Measurements from ENCODE around the gene MLLT10. TPM values are rescaled to one million over a fixed set of nuclear protein-coding genes. Genes with fewer than 3 reads are reported as not detected.
"Not testable (repeated sequence)": the region's sequence is repeated elsewhere in the genome, so short reads cannot be mapped to it uniquely, and the experiment has no call there.

MLLT10 gene
- total and polyA plus RNA-seq, 5 experiments from 2014 or later, result 3.5 to 64.7 (median 4.6) TPM

GRCh38 chr10:21581421-21581834 lies 47.4 kb downstream of the MLLT10 start:
- DNase-seq, H3K27me3 Mint-ChIP-seq, ATAC-seq: not testable (repeated sequence)
- Mint-ChIP-seq H3K27ac (peak overlapping the region in 5 of 10 donors; percentile 6 to 61 (median 34)), H3K9me3 (peaks cover 2 to 15% (median 7%) of the 10 kb centered on the region in 9 donors), H3K36me3 (peaks cover 25 to 63% (median 34%) of the 10 kb centered on the region in 3 donors), H3K4me1 (peaks cover 15 to 44% (median 36%) of the 10 kb centered on the region in 4 donors), H3K4me3 (peak overlapping the region in 1 of 10 donors; percentile 54)
- POLR2A ChIA-PET, result interaction anchor here (0.6 kb wide), 1 partner anchor 22 kb away, joined by 3 read pairs; no protein-coding TSS in a partner anchor

DNA sequence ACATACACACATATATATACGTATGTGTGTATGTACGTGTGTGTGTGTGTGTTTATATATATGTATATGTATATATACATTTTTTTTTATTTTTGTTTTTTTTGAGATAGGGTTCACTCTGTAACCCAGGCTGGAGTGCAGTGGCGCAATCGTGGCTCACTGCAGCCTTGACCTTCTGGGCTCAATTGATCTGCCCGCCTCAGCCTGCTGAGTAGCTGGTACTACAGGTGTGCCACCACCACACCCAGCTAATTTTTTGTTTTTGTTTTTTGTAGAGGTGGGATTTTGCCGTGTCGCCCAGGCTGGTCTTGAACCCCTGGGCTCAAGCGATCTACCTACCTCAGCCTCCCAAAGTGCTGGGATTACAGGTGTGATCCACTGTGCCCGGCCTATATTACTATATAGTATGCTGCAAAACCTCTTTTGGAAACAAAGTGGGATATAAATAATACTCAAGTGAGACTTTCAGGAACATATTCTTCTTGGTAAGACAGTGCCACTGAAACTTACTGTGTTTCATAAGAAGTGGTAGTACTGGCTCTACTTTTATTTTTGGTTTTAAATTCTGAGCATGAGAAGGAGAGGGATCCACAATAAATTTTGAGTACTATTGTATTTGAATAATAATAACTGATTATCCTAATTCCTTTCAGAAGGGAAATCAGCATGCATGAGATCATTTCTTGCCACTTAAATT lies 51.0 kb downstream of the MLLT10 start:
- ATAC-seq (no peak), DNase-seq (no peak)
- Mint-ChIP-seq H3K27ac (no peak overlapping the region), H3K36me3 (peaks cover 21 to 73% (median 41%) of the 10 kb centered on the region in 3 donors), H3K4me3 (no peak overlapping the region), H3K4me1 (peaks cover 5 to 35% (median 27%) of the 10 kb centered on the region in 4 donors), H3K9me3 (peaks cover 0 to 15% (median 6%) of the 10 kb centered on the region in 9 donors), H3K27me3 (no peaks in the 10 kb centered on the region)
- POLR2A ChIA-PET, result no interaction called here

DNA sequence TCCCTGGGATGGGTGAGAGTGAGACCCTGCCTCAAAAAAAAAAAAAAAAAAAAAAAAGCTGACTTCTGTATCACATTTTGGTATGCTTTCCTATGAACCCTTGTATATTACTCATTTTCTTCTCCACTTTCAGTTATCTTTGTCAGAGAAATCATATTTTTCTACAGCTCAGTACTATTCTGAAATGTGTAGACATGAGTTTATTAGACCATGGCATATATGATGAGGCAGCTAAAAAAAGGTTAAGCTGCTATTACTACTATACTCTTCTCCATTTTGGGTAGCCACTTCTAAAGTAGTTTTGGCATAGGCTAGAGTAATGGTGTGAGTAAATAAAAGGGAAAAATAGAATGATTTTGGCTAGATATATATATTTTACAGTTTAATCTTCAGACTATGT lies 53.4 kb downstream of the MLLT10 start:
- Mint-ChIP-seq H3K36me3 (peaks cover 23 to 83% (median 40%) of the 10 kb centered on the region in 3 donors), H3K9me3 (peaks cover 0 to 12% (median 5%) of the 10 kb centered on the region in 9 donors), H3K4me1 (peaks cover 8 to 37% (median 24%) of the 10 kb centered on the region in 4 donors), H3K27me3 (no peaks in the 10 kb centered on the region), H3K27ac (no peak overlapping the region), H3K4me3 (no peak overlapping the region)
- POLR2A ChIA-PET, result interaction anchor here (0.6 kb wide), 1 partner anchor 510 kb away, joined by 5 read pairs; no protein-coding TSS in a partner anchor
- DNase-seq (no peak), ATAC-seq (no peak)

GRCh38 chr10:21588159-21588558 lies 54.1 kb downstream of the MLLT10 start:
- H3K9me3 Mint-ChIP-seq, H3K27me3 Mint-ChIP-seq, DNase-seq, H3K4me3 Mint-ChIP-seq, ATAC-seq, POLR2A ChIA-PET: not testable (repeated sequence)
- peaks cover 17 to 85% (median 42%) of the 10 kb centered on the region in 3 donors for H3K36me3 Mint-ChIP-seq
- H3K27ac Mint-ChIP-seq, result peak overlapping the region in 1 of 10 donors; percentile 31
- H3K4me1 Mint-ChIP-seq, result peaks cover 10 to 41% (median 29%) of the 10 kb centered on the region in 4 donors

DNA sequence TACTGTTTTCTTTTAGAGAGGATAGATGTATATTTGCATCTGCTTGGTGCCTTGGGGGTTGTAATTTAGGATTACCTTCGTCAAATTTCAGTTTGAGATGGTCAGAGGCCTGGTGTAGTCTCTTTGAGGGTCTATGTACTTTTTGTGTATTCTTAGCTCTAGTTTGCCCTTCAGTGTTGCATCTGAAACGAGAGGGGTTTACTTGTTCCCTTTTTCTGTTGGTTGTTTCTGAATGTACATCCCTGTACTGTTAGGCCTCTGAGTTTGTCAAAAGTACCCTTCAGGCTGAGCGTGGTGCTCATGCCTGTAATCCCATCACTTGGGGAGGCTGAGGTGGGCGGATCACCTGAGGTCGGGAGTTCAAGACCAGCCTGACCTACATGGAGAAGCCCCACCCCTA lies 60.0 kb downstream of the MLLT10 start:
- ATAC-seq, result no peak
- Mint-ChIP-seq H3K4me3 (no peak overlapping the region), H3K27me3 (no peaks in the 10 kb centered on the region), H3K9me3 (no peaks in the 10 kb centered on the region), H3K36me3 (peaks cover 8 to 70% (median 18%) of the 10 kb centered on the region in 3 donors), H3K27ac (peak overlapping the region in 1 of 10 donors; percentile 16), H3K4me1 (peaks cover 12 to 35% (median 26%) of the 10 kb centered on the region in 4 donors)
- no peak for DNase-seq
- POLR2A ChIA-PET, result no interaction called here

GRCh38 chr10:21599582-21599981 lies 65.5 kb downstream of the MLLT10 start:
- POLR2A ChIA-PET, result no interaction called here
- DNase-seq (no peak), ATAC-seq (no peak)
- no peaks in the 10 kb centered on the region for H3K27me3 Mint-ChIP-seq
- H3K36me3 Mint-ChIP-seq, result peaks cover 0 to 36% (median 5%) of the 10 kb centered on the region in 3 donors
- no peaks in the 10 kb centered on the region for H3K9me3 Mint-ChIP-seq
- peaks cover 2 to 20% (median 17%) of the 10 kb centered on the region in 4 donors for H3K4me1 Mint-ChIP-seq
- H3K27ac Mint-ChIP-seq, result peak overlapping the region in 2 of 10 donors; percentile 31 to 53
- H3K4me3 Mint-ChIP-seq, result no peak overlapping the region

DNA sequence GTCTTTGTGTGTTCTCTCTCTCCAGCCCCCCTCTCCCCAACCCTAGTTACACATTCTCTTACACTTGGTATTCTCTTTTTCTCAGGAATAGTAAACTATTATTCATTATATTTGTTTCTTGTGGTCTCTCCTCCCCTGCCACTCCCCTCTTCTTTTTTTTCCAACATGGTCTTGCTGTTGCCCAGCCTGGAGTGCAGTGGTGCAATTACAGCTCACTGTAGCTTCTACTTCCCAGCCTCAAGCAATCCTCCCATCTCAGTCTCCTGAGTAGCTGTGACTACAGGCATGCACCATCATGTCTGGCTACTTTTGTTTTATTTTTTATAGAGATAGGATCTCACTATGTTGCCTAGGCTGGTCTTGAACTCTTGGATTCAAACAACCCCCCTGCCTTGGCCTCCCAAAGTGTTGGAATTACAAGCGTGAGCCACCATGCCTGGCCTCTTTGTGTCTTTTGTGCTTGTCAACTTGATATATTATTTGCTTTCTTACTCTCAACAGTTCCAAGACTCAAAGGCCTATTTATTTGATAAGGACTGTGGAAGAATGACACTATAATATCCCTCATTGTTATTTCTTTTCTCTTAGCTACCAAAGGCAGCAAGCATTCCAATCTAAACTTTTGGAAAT lies 66.9 kb downstream of the MLLT10 start:
- Mint-ChIP-seq H3K27ac (peak overlapping the region in 2 of 10 donors; percentile 6 to 46), H3K27me3 (no peaks in the 10 kb centered on the region), H3K9me3 (no peaks in the 10 kb centered on the region), H3K4me3 (no peak overlapping the region), H3K4me1 (peaks cover 2 to 26% (median 21%) of the 10 kb centered on the region in 4 donors), H3K36me3 (peaks cover under 1 to 34% (median 12%) of the 10 kb centered on the region in 3 donors)
- no peak for DNase-seq
- POLR2A ChIA-PET, result no interaction called here
- ATAC-seq, result no peak

DNA sequence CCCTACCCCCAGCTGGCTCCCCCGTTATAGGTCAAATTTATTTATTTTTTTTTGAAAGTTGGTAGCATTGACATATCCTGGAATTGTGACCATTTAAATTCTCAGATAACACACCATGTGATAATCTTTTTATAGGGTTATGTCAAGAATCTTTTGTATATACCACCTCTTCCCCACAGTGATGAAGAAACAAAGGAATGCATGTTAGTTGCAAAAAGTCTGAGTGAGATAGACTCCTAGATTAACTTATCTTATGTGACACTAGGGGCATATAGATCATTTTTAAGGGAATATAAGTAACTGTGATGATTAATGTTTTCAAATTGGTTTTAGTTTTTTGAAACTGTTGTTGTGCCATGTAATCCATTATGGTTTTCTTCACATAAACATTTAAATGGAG lies 68.3 kb downstream of the MLLT10 start:
- no peaks in the 10 kb centered on the region for H3K27me3 Mint-ChIP-seq
- H3K4me1 Mint-ChIP-seq, result peaks cover 10 to 35% (median 30%) of the 10 kb centered on the region in 4 donors
- no peak for ATAC-seq
- H3K4me3 Mint-ChIP-seq, result no peak overlapping the region
- H3K36me3 Mint-ChIP-seq, result peaks cover 8 to 39% (median 17%) of the 10 kb centered on the region in 3 donors
- POLR2A ChIA-PET, result no interaction called here
- H3K9me3 Mint-ChIP-seq, result no peaks in the 10 kb centered on the region
- no peak for DNase-seq
- peak overlapping the region in 4 of 10 donors; percentile 14 to 69 (median 47) for H3K27ac Mint-ChIP-seq

DNA sequence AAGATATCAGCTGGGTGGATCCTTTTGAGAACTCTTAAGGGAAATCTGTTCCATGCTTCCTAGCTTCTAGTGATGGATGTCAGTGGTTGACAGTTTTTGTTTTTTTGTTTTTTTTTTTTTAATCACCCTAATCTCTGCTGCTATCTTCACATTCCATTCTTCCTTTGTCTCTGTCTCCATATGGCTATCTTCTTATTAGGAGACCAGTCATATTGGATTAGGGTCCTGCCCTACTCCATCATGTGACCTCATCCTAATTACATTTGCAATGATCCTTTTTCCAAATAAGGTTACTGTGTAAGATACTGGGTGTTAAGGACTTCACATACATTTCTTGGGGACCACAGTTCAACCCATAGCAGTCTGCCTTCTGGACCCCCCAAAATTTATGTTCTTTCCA lies 69.7 kb downstream of the MLLT10 start:
- Mint-ChIP-seq H3K36me3 (peaks cover 12 to 37% (median 26%) of the 10 kb centered on the region in 3 donors), H3K9me3 (peaks cover 0 to 3% (median 1%) of the 10 kb centered on the region in 9 donors), H3K27ac (no peak overlapping the region), H3K27me3 (no peaks in the 10 kb centered on the region), H3K4me1 (peaks cover 10 to 30% (median 27%) of the 10 kb centered on the region in 4 donors), H3K4me3 (no peak overlapping the region)
- ATAC-seq (no peak), DNase-seq (no peak)
- POLR2A ChIA-PET, result interaction anchor here (0.7 kb wide), 1 partner anchor 22 kb away, joined by 3 read pairs; no protein-coding TSS in a partner anchor

DNA sequence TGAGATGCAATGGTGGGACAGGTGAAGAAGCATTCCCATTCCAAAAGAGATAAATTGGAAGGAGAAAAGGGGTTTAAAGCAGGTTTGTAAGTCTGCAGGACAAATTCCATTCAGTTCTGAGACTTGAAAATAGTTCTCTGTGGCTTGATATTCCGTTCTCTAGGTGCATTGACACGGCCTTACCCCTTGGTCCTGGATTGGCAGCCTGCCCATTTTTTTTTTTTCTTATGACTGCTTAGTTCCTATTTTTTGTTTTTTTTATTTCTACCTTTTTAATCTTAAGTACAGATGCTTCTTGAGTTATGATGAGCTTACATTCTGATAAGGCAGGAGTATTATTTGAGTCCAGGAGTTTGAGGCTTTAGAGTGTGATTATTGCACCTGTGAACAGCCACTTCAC lies 70.6 kb downstream of the MLLT10 start:
- Mint-ChIP-seq H3K4me3 (no peak overlapping the region), H3K27ac (peak overlapping the region in 2 of 10 donors; percentile 32 to 39), H3K36me3 (peaks cover 17 to 46% (median 34%) of the 10 kb centered on the region in 3 donors), H3K4me1 (peaks cover 13 to 39% (median 28%) of the 10 kb centered on the region in 4 donors), H3K27me3 (no peaks in the 10 kb centered on the region), H3K9me3 (peaks cover 0 to 8% (median 3%) of the 10 kb centered on the region in 9 donors)
- POLR2A ChIA-PET, result no interaction called here
- DNase-seq (no peak), ATAC-seq (no peak)

GRCh38 chr10:21607907-21608306 lies 73.9 kb downstream of the MLLT10 start:
- Mint-ChIP-seq H3K27ac (no peak overlapping the region), H3K36me3 (peaks cover 17 to 49% (median 40%) of the 10 kb centered on the region in 3 donors), H3K27me3 (no peaks in the 10 kb centered on the region), H3K4me1 (peaks cover 13 to 40% (median 33%) of the 10 kb centered on the region in 4 donors), H3K4me3 (no peak overlapping the region), H3K9me3 (peaks cover 0 to 8% (median 3%) of the 10 kb centered on the region in 9 donors)
- DNase-seq (no peak), ATAC-seq (no peak)
- POLR2A ChIA-PET, result interaction anchor here (0.7 kb wide), 1 partner anchor 159 kb away, joined by 3 read pairs; no protein-coding TSS in a partner anchor

DNA sequence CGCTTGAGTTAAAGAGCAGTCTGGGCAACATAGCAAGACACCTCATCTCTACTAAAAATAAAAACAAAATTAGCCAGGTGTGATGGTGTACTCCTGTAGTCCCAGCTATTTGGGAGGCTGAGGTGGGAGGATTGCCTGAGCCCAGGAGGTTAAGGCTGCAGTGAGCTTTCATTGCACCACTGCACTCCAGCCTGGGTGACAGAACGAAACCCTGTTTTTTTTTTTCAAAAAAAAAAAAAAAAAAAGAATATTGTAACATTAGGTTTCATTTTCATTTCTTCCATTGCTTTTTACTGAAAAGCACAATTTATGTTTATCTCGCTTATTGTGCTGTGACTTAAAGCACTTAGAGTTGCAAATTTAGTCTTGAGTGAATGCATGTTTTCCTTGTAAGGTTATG lies 80.0 kb downstream of the MLLT10 start:
- POLR2A ChIA-PET, result interaction anchor here (0.7 kb wide), 1 partner anchor 185 kb away, joined by 5 read pairs; no protein-coding TSS in a partner anchor
- Mint-ChIP-seq H3K4me3 (peak overlapping the region in 1 of 10 donors; percentile 68), H3K36me3 (peaks cover 8 to 43% (median 20%) of the 10 kb centered on the region in 3 donors), H3K27me3 (no peaks in the 10 kb centered on the region), H3K4me1 (peaks cover 1 to 32% (median 16%) of the 10 kb centered on the region in 4 donors), H3K27ac (peak overlapping the region in 4 of 10 donors; percentile 2 to 49 (median 12)), H3K9me3 (peaks cover 0 to 5% (median 0%) of the 10 kb centered on the region in 9 donors)
- ATAC-seq (no peak), DNase-seq (no peak)
